NB4 (cell line): ENCODE measurements around the gene SV2C.

Experiments used
- POLR2A ChIP-seq: IDR thresholded peaks from 2 replicates; pipeline ENCODE4 v1.6.1; 2011; ENCODE audit warnings: mild to moderate bottlenecking; ENCODE audit not compliant: insufficient read length; ENCODE audit errors: extremely low read depth
- TF ChIP-seq, protein P1 (sequence below): IDR thresholded peaks from one replicate; pipeline ENCODE4 v1.5.1; 2012; ENCODE audit warnings: low read depth, low read length
- TF ChIP-seq, protein P2 (sequence below): IDR thresholded peaks from 2 replicates; pipeline ENCODE4 v1.6.1; 2011; ENCODE audit warnings: low read depth, low read length

DNA sequence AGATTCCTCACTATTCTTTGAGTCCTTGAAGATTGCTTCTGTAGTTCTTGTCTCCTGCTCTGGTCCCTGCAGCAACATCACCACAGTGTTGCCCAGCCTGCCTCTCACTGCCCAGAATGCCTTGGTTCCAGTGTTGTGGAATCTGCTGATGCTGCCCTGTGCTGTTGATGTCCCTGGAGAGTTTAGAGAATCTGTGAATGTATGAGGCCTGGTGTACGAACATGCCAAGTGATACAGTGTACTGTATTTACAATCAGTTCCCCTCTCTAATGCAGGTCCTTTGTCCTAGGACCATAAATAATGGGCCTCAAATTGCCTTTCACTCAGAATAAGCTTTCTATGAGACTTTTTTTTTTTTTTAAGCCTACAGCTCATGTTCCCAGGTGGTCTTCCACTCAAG, 8.2 kb downstream of the SV2C start:
- TF ChIP-seq, protein P1, sequence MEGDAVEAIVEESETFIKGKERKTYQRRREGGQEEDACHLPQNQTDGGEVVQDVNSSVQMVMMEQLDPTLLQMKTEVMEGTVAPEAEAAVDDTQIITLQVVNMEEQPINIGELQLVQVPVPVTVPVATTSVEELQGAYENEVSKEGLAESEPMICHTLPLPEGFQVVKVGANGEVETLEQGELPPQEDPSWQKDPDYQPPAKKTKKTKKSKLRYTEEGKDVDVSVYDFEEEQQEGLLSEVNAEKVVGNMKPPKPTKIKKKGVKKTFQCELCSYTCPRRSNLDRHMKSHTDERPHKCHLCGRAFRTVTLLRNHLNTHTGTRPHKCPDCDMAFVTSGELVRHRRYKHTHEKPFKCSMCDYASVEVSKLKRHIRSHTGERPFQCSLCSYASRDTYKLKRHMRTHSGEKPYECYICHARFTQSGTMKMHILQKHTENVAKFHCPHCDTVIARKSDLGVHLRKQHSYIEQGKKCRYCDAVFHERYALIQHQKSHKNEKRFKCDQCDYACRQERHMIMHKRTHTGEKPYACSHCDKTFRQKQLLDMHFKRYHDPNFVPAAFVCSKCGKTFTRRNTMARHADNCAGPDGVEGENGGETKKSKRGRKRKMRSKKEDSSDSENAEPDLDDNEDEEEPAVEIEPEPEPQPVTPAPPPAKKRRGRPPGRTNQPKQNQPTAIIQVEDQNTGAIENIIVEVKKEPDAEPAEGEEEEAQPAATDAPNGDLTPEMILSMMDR = no peak
- TF ChIP-seq POLR2A = no peak
- TF ChIP-seq, protein P2, sequence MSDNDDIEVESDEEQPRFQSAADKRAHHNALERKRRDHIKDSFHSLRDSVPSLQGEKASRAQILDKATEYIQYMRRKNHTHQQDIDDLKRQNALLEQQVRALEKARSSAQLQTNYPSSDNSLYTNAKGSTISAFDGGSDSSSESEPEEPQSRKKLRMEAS = no peak
